Transverse colon (tissue), 4 donors: ENCODE results near the gene SKP2. TPM values are rescaled to one million over a fixed set of nuclear protein-coding genes. Genes with fewer than 3 reads are reported as not detected.

ENCODE experiments used
- DNase-seq: peaks from one replicate; pipeline ENCODE4 v3.0.0-alpha.2; 2019
- H3K27ac ChIP-seq, 4 donors: fragments of 200-600 bp; sonication (generic); 2 replicates each; pipeline ENCODE4 v1.5.1; 2016 to 2018; ENCODE audit warnings: inconsistent platforms in 4 of 4
- H3K27me3 ChIP-seq: fragments of 200-600 bp; sonication (generic); 2 replicates; pipeline ENCODE4 v1.5.1; 2017; ENCODE audit warnings: inconsistent platforms
- H3K36me3 ChIP-seq, 4 donors: fragments of 200-600 bp; sonication (generic); 2 replicates each; pipeline ENCODE4 v1.5.1; 2017 to 2019; ENCODE audit warnings: inconsistent platforms in 4 of 4
- H3K4me1 ChIP-seq, 4 donors: fragments of 200-600 bp; sonication (generic); 2 replicates each; pipeline ENCODE4 v1.5.1; 2017 to 2020; ENCODE audit warnings: inconsistent platforms in 4 of 4
- H3K4me3 ChIP-seq, 4 donors: fragments of 200-600 bp; sonication (generic); 1 replicate in 1 of 4; 2 replicates in 3 of 4; pipeline versions ENCODE4 v1.5.1 to v1.6.1; 2017 to 2019; ENCODE audit warnings: inconsistent platforms in 4 of 4
- H3K9me3 ChIP-seq, 2 donors: fragments of 200-600 bp; sonication (generic); 2 replicates each; pipeline ENCODE4 v1.5.1; 2017 to 2019; ENCODE audit warnings: inconsistent platforms in 2 of 2
- CTCF ChIP-seq, 5 experiments: fragments of 200-600 bp in 3 of 5; fragments of 450-650 bp in 2 of 5; sonication (generic) in 3 of 5; IDR thresholded peaks; 1 replicate in 2 of 5; 2 replicates in 3 of 5; pipeline ENCODE4 v1.5.1; 2016 to 2017; ENCODE audit warnings: antibody characterized with exemption in 5 of 5, inconsistent platforms in 3 of 5, mild to moderate bottlenecking in 2 of 5, moderate library complexity in 1 of 5
- EP300 ChIP-seq: sonication (generic); formaldehyde crosslinking; IDR thresholded peaks from one replicate; pipeline ENCODE4 v1.6.1; 2017; ENCODE audit warnings: antibody characterized with exemption, low read depth
- POLR2A ChIP-seq: fragments of 450-650 bp; IDR thresholded peaks from one replicate; pipeline ENCODE4 v1.6.1; 2016; ENCODE audit warnings: antibody characterized with exemption, mild to moderate bottlenecking, moderate library complexity
- POLR2AphosphoS5 ChIP-seq, 3 donors: sonication (generic); formaldehyde crosslinking; IDR thresholded peaks; one replicate each; pipeline ENCODE4 v1.6.1; 2016; ENCODE audit warnings: antibody characterized with exemption in 3 of 3
- WGBS, 2 donors: methylation state at CpG; one replicate each; pipeline ENCODE4 v1.1.5; 2018; ENCODE audit warnings: low coverage in 1 of 2; 5-methylcytosine and 5-hydroxymethylcytosine counted together
- in situ Hi-C, 4 donors: fragments of 200-750 bp; cut with MboI; loops; one replicate each; pipeline versions ENCODE4 v1.15.0 to v1.15.1; 2017; ENCODE audit warnings: low sequenced_read_pairs in 3 of 4, low pct_ligation_motif_present in 1 of 4, low pct_unique_long_range_greater_than_20kb in 1 of 4
- intact Hi-C: fragments of 100-400 bp; cut with DNase I; formaldehyde crosslinking; loops from one replicate; pipeline ENCODE4 v1.15.1; 2023; ENCODE audit warnings: low total_unique reads
- total RNA-seq, 4 donors: library from RNA; depleted of rRNA; stranded (reverse); fragments of >200 nt; gene quantifications; one replicate each; pipeline ENCODE4 v1.1.0, GENCODE V29; 2016

SKP2 gene
- total RNA-seq, 4 donors from 2014 or later = 1.1 to 12.4 (median 8.6) TPM

GRCh38 chr5:36138900-36139683 lies 12.8 kb upstream of the SKP2 start:
- no peak for DNase-seq
- no peaks in the 10 kb centered on the region for H3K27me3 ChIP-seq
- H3K4me1 ChIP-seq = no peaks in the 10 kb centered on the region
- H3K4me3 ChIP-seq = no peak overlapping the region
- 94% methylated on average over 7 of the region's 7 CpGs; no CpG with 5 or more reads in 1 of the 2 donors for WGBS, 2 donors
- intact Hi-C loops (no loop called here), in situ Hi-C loops (no loop called here)
- H3K9me3 ChIP-seq = no peaks in the 10 kb centered on the region
- no peak overlapping the region for H3K27ac ChIP-seq
- H3K36me3 ChIP-seq = peaks cover 0 to 27% (median 12%) of the 10 kb centered on the region in 4 donors
- TF ChIP-seq POLR2AphosphoS5 (IDR thresholded peaks at IDR 0.05) (no peak), EP300 (no peak), POLR2A (no peak), CTCF (IDR thresholded peaks at IDR 0.05) (no peak)

DNA sequence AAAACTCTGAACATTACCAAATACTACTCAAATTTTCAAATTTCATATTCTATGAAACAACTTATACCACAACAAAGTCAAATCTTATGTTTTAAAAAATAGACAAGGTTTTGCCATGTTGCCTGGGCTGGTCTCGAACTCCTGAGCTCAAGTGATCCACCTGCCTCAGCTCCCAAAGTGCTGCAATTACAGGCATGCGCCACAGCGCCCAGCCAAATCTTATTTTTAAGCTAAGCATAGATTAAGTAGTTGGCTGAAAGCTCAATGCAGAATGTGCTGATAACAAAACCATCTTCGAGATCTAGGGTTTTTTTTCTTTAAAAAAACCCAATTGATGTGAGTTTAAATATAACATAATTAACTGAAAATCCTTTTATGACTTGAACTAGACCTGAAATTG lies 6.6 kb upstream of the SKP2 start:
- in situ Hi-C loops (no loop called here), intact Hi-C loops (no loop called here)
- Histone ChIP-seq H3K4me3 (no peak overlapping the region), H3K9me3 (no peaks in the 10 kb centered on the region), H3K27me3 (no peaks in the 10 kb centered on the region), H3K36me3 (peaks cover 0 to 15% (median 4%) of the 10 kb centered on the region in 4 donors), H3K27ac (no peak overlapping the region), H3K4me1 (peaks cover 0 to 7% (median 2%) of the 10 kb centered on the region in 4 donors)
- DNase-seq = no peak
- TF ChIP-seq CTCF (IDR thresholded peaks at IDR 0.05) (no peak), POLR2A (no peak), EP300 (no peak), POLR2AphosphoS5 (IDR thresholded peaks at IDR 0.05) (no peak)
- WGBS, 2 donors = 94 to 100% methylated on average over 2 to 4 of the region's 4 CpGs

DNA sequence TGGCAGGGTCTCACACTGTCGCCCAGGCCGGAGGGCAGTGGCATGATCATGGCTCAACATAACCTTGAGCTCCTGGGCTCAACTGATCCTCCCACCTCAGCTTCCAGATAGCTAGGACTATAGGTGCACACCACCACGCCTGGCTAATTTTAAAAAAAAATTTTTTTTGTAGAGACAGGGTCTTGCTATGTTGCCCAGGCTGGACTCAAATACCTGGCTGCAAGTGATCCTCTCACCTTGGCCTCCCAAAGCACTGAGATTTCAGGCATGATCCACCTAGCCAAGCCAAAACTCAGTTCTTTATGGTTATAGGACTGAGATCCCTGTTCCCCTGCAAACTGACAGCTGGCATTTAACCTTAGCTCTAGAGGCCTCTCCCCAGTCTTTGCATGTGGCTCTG lies 5.5 kb upstream of the SKP2 start:
- peaks cover 0 to 4% (median 0%) of the 10 kb centered on the region in 4 donors for H3K36me3 ChIP-seq
- in situ Hi-C loops (no loop called here), intact Hi-C loops (no loop called here)
- 50 to 61% methylated on average over 2 to 3 of the region's 3 CpGs for WGBS, 2 donors
- no peak overlapping the region for H3K4me3 ChIP-seq
- no peaks in the 10 kb centered on the region for H3K27me3 ChIP-seq
- no peak for DNase-seq
- no peak overlapping the region for H3K27ac ChIP-seq
- H3K4me1 ChIP-seq = peaks cover 0 to 14% (median 8%) of the 10 kb centered on the region in 4 donors
- no peaks in the 10 kb centered on the region for H3K9me3 ChIP-seq
- TF ChIP-seq EP300 (no peak), POLR2AphosphoS5 (IDR thresholded peaks at IDR 0.05) (no peak), CTCF (IDR thresholded peaks at IDR 0.05) (no peak), POLR2A (no peak)

DNA sequence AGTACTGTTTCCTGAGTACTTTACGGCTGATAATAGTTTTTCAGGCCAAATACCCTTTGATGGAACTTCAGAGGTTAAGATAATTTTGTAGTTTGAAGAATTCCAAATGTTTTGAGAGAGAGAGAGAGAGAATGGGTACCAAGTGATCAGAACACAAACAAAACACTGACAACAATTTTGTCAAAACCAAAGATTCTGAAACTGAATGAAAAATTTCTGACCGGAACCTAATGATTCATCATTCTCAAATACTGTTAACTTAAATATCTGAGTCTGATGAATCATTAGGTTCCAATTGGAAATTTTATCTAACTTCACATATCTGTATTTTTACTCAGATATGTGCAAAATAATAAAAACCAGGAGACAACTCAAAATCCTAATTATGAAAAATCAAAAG lies 4.2 kb upstream of the SKP2 start:
- DNase-seq = no peak
- intact Hi-C loops = no loop called here
- no peaks in the 10 kb centered on the region for H3K27me3 ChIP-seq
- no peaks in the 10 kb centered on the region for H3K9me3 ChIP-seq
- H3K4me3 ChIP-seq = no peak overlapping the region
- peaks cover 2 to 16% (median 11%) of the 10 kb centered on the region in 4 donors for H3K4me1 ChIP-seq
- in situ Hi-C loops = no loop called here
- H3K36me3 ChIP-seq = no peaks in the 10 kb centered on the region
- 83 to 93% methylated on average over 2 of the region's 2 CpGs for WGBS, 2 donors
- H3K27ac ChIP-seq = no peak overlapping the region
- no peak for TF ChIP-seq POLR2A
